ENCODE results near the gene WDR31. TPM values are rescaled to one million over a fixed set of nuclear protein-coding genes. Genes with fewer than 3 reads are reported as not detected.

The WDR31 gene
- total RNA-seq, 3 donors from 2014 or later (not counting 1 experiment from before 2014, with no cell fraction given), result 0.16 to 0.55 (median 0.19) TPM

DNA sequence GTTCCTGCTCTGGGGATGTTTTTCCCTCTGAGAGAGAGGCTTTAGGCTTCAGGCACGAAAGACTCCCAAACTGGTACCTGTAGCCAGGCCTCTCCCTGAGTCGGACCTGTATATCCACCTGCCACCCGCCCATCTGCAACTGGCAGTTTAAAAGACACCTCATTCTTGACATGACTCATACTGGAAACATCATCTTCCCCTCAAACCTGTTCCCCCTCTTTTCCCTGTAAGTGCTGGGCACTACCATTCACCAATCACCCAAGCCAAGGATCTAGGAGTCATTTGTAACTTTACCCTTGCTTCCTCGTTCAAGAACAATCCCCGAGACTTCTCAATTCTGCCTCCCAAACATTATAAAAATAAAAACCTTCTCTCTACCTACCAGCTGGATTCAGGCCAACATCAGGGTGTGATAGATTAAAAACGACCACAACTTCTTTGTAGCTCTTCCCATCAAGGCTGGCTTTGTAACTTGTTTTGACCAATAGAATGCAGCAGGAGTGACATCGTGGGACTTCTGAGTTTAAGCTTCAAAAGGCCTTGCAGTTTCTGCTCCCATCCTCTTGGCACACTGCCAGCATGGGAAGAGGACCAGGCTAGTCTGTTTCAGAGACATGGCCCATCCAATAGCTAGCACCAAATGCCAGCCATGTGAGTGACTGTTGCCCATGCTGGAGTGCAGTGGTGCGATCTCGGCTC lies 1.8 kb upstream of the WDR31 start:
- DNase-seq (peak in 1 of 2 donors; percentile 27), ATAC-seq (no peak)
- intact Hi-C loops (cut with micrococcal nuclease), result loop anchor here (10.0 kb wide), 1 partner anchor 47 kb away; no protein-coding TSS in a partner anchor
- Mint-ChIP-seq H3K27me3 (ENCODE audit: low read depth in 2 of 2) (peaks cover 0 to 5% of the 10 kb centered on the region in 2 donors), H3K36me3 (no peaks in the 10 kb centered on the region), H3K9me3 (no peaks in the 10 kb centered on the region), H3K27ac (no peak overlapping the region), H3K4me3 (peak overlapping the region; percentile 68), H3K4me1 (peaks cover 8 to 13% of the 10 kb centered on the region in 2 donors)
- Histone ChIP-seq H3K36me3 (ENCODE audit: control insufficient read depth, insufficient read depth, low read length) (no peaks in the 10 kb centered on the region), H3K9me3 (ENCODE audit: control insufficient read depth, insufficient read depth, low read length) (no peaks in the 10 kb centered on the region), H3K27ac (ENCODE audit: low read length) (no peak overlapping the region), H3K4me3 (ENCODE audit: low read length) (no peak overlapping the region), H3K27me3 (ENCODE audit: control insufficient read depth, insufficient read depth, low read length) (no peaks in the 10 kb centered on the region), H3K4me1 (ENCODE audit: control insufficient read depth, insufficient read depth, low read length) (peaks cover 8% of the 10 kb centered on the region)
- TF ChIP-seq, protein P1, sequence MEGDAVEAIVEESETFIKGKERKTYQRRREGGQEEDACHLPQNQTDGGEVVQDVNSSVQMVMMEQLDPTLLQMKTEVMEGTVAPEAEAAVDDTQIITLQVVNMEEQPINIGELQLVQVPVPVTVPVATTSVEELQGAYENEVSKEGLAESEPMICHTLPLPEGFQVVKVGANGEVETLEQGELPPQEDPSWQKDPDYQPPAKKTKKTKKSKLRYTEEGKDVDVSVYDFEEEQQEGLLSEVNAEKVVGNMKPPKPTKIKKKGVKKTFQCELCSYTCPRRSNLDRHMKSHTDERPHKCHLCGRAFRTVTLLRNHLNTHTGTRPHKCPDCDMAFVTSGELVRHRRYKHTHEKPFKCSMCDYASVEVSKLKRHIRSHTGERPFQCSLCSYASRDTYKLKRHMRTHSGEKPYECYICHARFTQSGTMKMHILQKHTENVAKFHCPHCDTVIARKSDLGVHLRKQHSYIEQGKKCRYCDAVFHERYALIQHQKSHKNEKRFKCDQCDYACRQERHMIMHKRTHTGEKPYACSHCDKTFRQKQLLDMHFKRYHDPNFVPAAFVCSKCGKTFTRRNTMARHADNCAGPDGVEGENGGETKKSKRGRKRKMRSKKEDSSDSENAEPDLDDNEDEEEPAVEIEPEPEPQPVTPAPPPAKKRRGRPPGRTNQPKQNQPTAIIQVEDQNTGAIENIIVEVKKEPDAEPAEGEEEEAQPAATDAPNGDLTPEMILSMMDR (IDR thresholded peaks at IDR 0.05), result no peak
- WGBS (ENCODE audit: insufficient coverage), result 70% methylated on average over 9 of the region's 9 CpGs

- H3K27ac ChIP-seq (ENCODE audit: low read length), result no peak overlapping the region
- peak overlapping the region; percentile 45 for H3K4me3 Mint-ChIP-seq
- TF ChIP-seq, protein P1 (IDR thresholded peaks at IDR 0.05), result no peak
- no peaks in the 10 kb centered on the region for H3K9me3 Mint-ChIP-seq
- peaks cover 8 to 13% of the 10 kb centered on the region in 2 donors for H3K4me1 Mint-ChIP-seq
- no peaks in the 10 kb centered on the region for H3K27me3 ChIP-seq (ENCODE audit: control insufficient read depth, insufficient read depth, low read length)
- no peaks in the 10 kb centered on the region for H3K9me3 ChIP-seq (ENCODE audit: control insufficient read depth, insufficient read depth, low read length)
- H3K27me3 Mint-ChIP-seq (ENCODE audit: low read depth in 2 of 2), result peaks cover 0 to 5% of the 10 kb centered on the region in 2 donors
- ATAC-seq, result no peak
- no peak overlapping the region for H3K27ac Mint-ChIP-seq
- no peaks in the 10 kb centered on the region for H3K36me3 Mint-ChIP-seq
- H3K36me3 ChIP-seq (ENCODE audit: control insufficient read depth, insufficient read depth, low read length), result no peaks in the 10 kb centered on the region
- DNase-seq, result no peak
- WGBS (ENCODE audit: insufficient coverage), result 100% methylated on average over 2 of the region's 2 CpGs
- peaks cover 8% of the 10 kb centered on the region for H3K4me1 ChIP-seq (ENCODE audit: control insufficient read depth, insufficient read depth, low read length)
- H3K4me3 ChIP-seq (ENCODE audit: low read length), result no peak overlapping the region
- intact Hi-C loops (cut with micrococcal nuclease), result no loop called here
These were observed 2.4 kb downstream of the WDR31 start for GRCh38 chr9:113337714-113338113.

- Histone ChIP-seq H3K36me3 (ENCODE audit: control insufficient read depth, insufficient read depth, low read length) (no peaks in the 10 kb centered on the region), H3K27me3 (ENCODE audit: control insufficient read depth, insufficient read depth, low read length) (no peaks in the 10 kb centered on the region), H3K4me3 (ENCODE audit: low read length) (no peak overlapping the region), H3K27ac (ENCODE audit: low read length) (no peak overlapping the region), H3K4me1 (ENCODE audit: control insufficient read depth, insufficient read depth, low read length) (no peaks in the 10 kb centered on the region), H3K9me3 (ENCODE audit: control insufficient read depth, insufficient read depth, low read length) (no peaks in the 10 kb centered on the region)
- intact Hi-C loops (cut with micrococcal nuclease), result no loop called here
- TF ChIP-seq, protein P1 (IDR thresholded peaks at IDR 0.05), result no peak
- Mint-ChIP-seq H3K4me3 (no peak overlapping the region), H3K27ac (no peak overlapping the region), H3K4me1 (no peaks in the 10 kb centered on the region), H3K27me3 (ENCODE audit: low read depth in 2 of 2) (peaks cover 0 to 3% of the 10 kb centered on the region in 2 donors), H3K36me3 (no peaks in the 10 kb centered on the region), H3K9me3 (no peaks in the 10 kb centered on the region)
- 84% methylated on average over 4 of the region's 4 CpGs for WGBS (ENCODE audit: insufficient coverage)
- ATAC-seq (no peak), DNase-seq (no peak)
These were observed 8.3 kb downstream of the WDR31 start for GRCh38 chr9:113331780-113332179.

Measured in natural killer cell (primary cell).